Hematopoietic multipotent progenitor cell treated with erythropoietin and hydrocortisone succinate and interleukin-3 and kit ligand, for 15 days (in vitro differentiated cells): Measurements from ENCODE around the gene EPN2.
A peak's percentile ranks its signal among the peaks of the same experiment; 100 is the strongest.
"Not testable (repeated sequence)": the region's sequence is repeated elsewhere in the genome, so short reads cannot be mapped to it uniquely, and the experiment has no call there.

Source experiments
- DNase-seq: peaks from one replicate; pipeline ENCODE4 v3.0.0-alpha.2; 2015; ENCODE audit warnings: low spot score

Gene EPN2

GRCh38 chr17:19345486-19346350, 108.6 kb downstream of the EPN2 start:
- DNase-seq, result no peak

GRCh38 chr17:19346351-19347255, 109.4 kb downstream of the EPN2 start:
- DNase-seq, result peak; percentile 69

- DNase-seq, result no peak
These were observed 110.3 kb downstream of the EPN2 start for GRCh38 chr17:19347323-19348080.

- no peak for DNase-seq
These were observed 111.0 kb downstream of the EPN2 start for GRCh38 chr17:19348081-19348650.

GRCh38 chr17:19348806-19349205, 111.6 kb downstream of the EPN2 start:
- no peak for DNase-seq

- not testable (repeated sequence) for DNase-seq
These were observed 116.2 kb downstream of the EPN2 start for GRCh38 chr17:19353401-19353800.

GRCh38 chr17:19354748-19355147, 117.6 kb downstream of the EPN2 start:
- no peak for DNase-seq

- DNase-seq, result no peak
These were observed 120.2 kb downstream of the EPN2 start for GRCh38 chr17:19357351-19357750.

GRCh38 chr17:19357761-19358160, 120.6 kb downstream of the EPN2 start:
- no peak for DNase-seq

GRCh38 chr17:19359151-19359550, 122.0 kb downstream of the EPN2 start:
- DNase-seq, result no peak

- no peak for DNase-seq
These were observed 122.7 kb downstream of the EPN2 start for GRCh38 chr17:19359856-19360255.

GRCh38 chr17:19360772-19361171, 123.6 kb downstream of the EPN2 start:
- no peak for DNase-seq

- no peak for DNase-seq
These were observed 124.2 kb downstream of the EPN2 start for GRCh38 chr17:19361326-19361725.

- no peak for DNase-seq
These were observed 124.7 kb downstream of the EPN2 start for GRCh38 chr17:19361944-19362276.

- DNase-seq, result peak; percentile 94
These were observed 125.3 kb downstream of the EPN2 start, which contains the start of gene B9D1 for GRCh38 chr17:19362277-19363113. Gene B9D1 (minus strand): TSS chr17:19362723. CDS start chr17:19362569, 154 bp downstream.

GRCh38 chr17:19363114-19363438, 125.9 kb downstream of the EPN2 start:
- no peak for DNase-seq

GRCh38 chr17:19363460-19364035, 126.4 kb downstream of the EPN2 start:
- DNase-seq, result no peak

- no peak for DNase-seq
These were observed 127.7 kb downstream of the EPN2 start for GRCh38 chr17:19364699-19365498.

- no peak for DNase-seq
These were observed 128.3 kb downstream of the EPN2 start for GRCh38 chr17:19365499-19365817.
